Measurements from ENCODE around the gene DNAH17.
"Not testable (repeated sequence)": the region's sequence is repeated elsewhere in the genome, so short reads cannot be mapped to it uniquely, and the experiment has no call there.

Gene DNAH17

GRCh38 chr17:78476149-78476548, 101.0 kb downstream of the DNAH17 start:
- no peak for DNase-seq

- DNase-seq, result no peak
Measured at GRCh38 chr17:78475211-78475610, 102.0 kb downstream of the DNAH17 start.

GRCh38 chr17:78474614-78475146, 102.5 kb downstream of the DNAH17 start:
- DNase-seq, result no peak

GRCh38 chr17:78473951-78474613, 103.1 kb downstream of the DNAH17 start:
- no peak for DNase-seq

- DNase-seq, result no peak
Measured at GRCh38 chr17:78472035-78472905, 104.9 kb downstream of the DNAH17 start.

GRCh38 chr17:78471635-78472034, 105.6 kb downstream of the DNAH17 start:
- DNase-seq, result no peak

GRCh38 chr17:78469443-78469842, 107.8 kb downstream of the DNAH17 start:
- no peak for DNase-seq

- DNase-seq, result no peak
Measured at GRCh38 chr17:78468366-78468765, 108.8 kb downstream of the DNAH17 start.

GRCh38 chr17:78466786-78467715, 110.1 kb downstream of the DNAH17 start:
- no peak for DNase-seq

GRCh38 chr17:78466109-78466785, 110.9 kb downstream of the DNAH17 start:
- DNase-seq, result not testable (repeated sequence)

GRCh38 chr17:78462148-78462547, 115.0 kb downstream of the DNAH17 start:
- DNase-seq, result no peak

GRCh38 chr17:78461799-78462053, 115.5 kb downstream of the DNAH17 start:
- DNase-seq, result no peak

GRCh38 chr17:78460951-78461798, 116.0 kb downstream of the DNAH17 start:
- no peak for DNase-seq

- no peak for DNase-seq
Measured at GRCh38 chr17:78460176-78460675, 117.0 kb downstream of the DNAH17 start.

GRCh38 chr17:78459696-78460095, 117.5 kb downstream of the DNAH17 start:
- no peak for DNase-seq

GRCh38 chr17:78458736-78459335, 118.4 kb downstream of the DNAH17 start:
- no peak for DNase-seq

- no peak for DNase-seq
Measured at GRCh38 chr17:78458091-78458490, 119.1 kb downstream of the DNAH17 start.

- no peak for DNase-seq
Measured at GRCh38 chr17:78454346-78454745, 122.8 kb downstream of the DNAH17 start.

- no peak for DNase-seq
Measured at GRCh38 chr17:78451753-78452152, 125.4 kb downstream of the DNAH17 start.

GRCh38 chr17:78450696-78451345, 126.4 kb downstream of the DNAH17 start:
- DNase-seq, result no peak

Data from activated CD4-positive, CD25-positive, alpha-beta regulatory T cell treated with anti-CD3 and anti-CD28 coated beads, Interleukin-2, amount 50 U/mL, for 72 hours (primary cell).